DMS53 (cell line): ENCODE results near the gene OR52D1.

Experiments
- DNase-seq: peaks from one replicate; lab custom pipeline; 2025; lab: John Stamatoyannopoulos, UW

Gene OR52D1

DNA sequence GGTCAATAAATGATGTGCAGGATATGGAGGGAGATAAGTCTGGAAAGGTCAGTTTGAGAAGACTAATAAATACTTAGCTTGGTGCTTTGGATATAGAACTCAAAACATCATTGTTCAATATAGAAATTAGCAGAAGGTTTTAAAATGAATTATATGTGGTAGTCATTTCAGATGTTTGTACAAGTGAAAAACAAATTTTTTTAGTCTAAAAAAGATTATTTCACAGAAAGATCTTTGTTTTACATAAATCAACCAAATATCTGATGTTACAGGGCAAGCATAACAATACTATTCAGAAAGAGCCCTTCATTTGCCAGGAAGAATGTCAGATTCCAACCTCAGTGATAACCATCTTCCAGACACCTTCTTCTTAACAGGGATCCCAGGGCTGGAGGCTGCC is at the start of gene OR52D1:
Gene OR52D1 (plus strand): TSS at position 301 of the 400 bp plus-strand sequence. CDS start 22 bp downstream, at position 323.
- no peak for DNase-seq

GRCh38 chr11:5441414-5441813 is 47.1 kb upstream of the OR52D1 start, which contains the start of gene OR51I1:
Gene OR51I1 (minus strand): TSS chr11:5441514. CDS start chr11:5441514, 0 bp downstream.
- no peak for DNase-seq

- no peak for DNase-seq
These were observed 44.6 kb upstream of the OR52D1 start for GRCh38 chr11:5443835-5444393.

GRCh38 chr11:5449023-5449422 is 39.5 kb upstream of the OR52D1 start, which contains the start of gene OR51I2:
Gene OR51I2 (plus strand): TSS chr11:5449323. CDS start chr11:5453489, 4,166 bp downstream.
- DNase-seq, result no peak

- no peak for DNase-seq
These were observed 39.1 kb upstream of the OR52D1 start for GRCh38 chr11:5449432-5449831.

DNA sequence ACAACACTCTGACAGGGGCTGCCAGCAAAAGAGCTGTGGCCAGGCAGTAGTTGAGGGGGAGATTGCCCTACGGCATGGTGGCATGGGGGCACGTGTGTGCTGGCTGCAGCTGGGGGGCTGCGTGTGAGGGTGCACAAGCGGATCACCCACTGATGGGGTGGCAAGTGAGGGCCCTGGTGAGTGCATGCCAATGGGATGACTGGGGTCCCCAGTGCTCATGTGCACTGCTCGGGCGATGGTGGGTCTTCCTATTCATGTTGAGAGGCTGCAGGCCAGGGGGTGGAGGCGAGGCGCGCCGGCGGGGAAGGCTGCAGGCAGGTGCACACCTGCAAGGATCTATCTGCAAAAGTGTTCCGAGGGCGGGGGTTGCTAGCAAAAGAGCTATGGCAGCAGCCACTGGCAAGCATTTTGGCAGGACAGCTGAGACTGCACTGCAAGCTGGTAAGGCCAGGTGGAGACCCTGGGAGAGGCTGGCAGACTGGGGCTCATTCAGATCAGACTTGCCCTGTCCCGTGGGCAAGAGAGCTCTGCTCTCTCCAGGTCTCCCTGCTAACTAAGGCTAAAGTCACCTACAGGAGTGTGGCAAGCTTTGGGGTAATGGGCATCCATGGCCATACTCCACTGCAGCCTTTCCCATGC is 27.4 kb upstream of the OR52D1 start:
- no peak for DNase-seq

- DNase-seq, result peak; percentile 4
These were observed 21.0 kb upstream of the OR52D1 start for GRCh38 chr11:5467527-5467926.

- no peak for DNase-seq
These were observed 14.6 kb upstream of the OR52D1 start for GRCh38 chr11:5473921-5474320.

GRCh38 chr11:5476186-5476819 is 12.2 kb upstream of the OR52D1 start:
- DNase-seq, result peak; percentile 81

DNA sequence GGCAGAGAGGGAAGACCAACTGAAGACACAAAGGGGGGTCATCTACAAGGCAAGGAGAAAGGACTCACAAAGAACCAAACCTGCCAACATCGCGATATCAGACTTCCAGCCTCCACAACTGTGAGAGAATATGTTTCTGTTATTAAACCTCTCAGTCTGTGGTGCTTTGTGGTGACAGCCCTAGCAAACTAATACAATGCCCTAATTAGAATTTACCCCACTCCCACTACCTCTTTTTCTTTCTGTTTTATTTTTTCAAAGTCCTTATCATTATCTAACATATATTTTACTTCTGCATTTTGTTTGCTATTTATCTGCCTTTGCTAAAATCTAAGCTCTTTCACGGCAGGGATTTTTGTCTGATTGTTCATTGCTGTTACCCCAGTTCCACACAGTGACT is 2.5 kb upstream of the OR52D1 start:
- DNase-seq, result no peak

DNA sequence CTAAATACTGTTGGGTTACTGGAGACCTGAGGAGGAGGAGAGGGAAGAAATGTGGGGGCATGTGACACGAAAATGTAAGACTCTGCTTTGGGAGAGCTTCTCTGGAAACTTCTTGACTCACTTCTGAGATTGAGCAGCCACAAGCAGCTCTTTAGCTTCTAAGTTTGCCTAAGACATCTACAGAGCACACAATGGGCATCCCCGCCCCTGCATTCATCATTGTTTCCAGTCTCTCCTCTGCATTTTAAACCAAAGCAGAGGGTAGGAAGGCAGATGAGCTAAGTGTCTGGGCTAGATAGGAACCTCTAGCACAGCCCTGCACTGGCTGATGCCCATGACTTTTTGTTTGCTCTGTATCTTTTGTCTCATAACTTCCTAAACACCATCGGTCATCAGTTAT is 2.1 kb upstream of the OR52D1 start:
- no peak for DNase-seq

GRCh38 chr11:5488798-5489399 is 414 bp downstream of the OR52D1 start:
- no peak for DNase-seq

GRCh38 chr11:5489576-5490357 is 1.3 kb downstream of the OR52D1 start:
- no peak for DNase-seq

- DNase-seq, result no peak
These were observed 11.2 kb downstream of the OR52D1 start for GRCh38 chr11:5499671-5500070.

DNA sequence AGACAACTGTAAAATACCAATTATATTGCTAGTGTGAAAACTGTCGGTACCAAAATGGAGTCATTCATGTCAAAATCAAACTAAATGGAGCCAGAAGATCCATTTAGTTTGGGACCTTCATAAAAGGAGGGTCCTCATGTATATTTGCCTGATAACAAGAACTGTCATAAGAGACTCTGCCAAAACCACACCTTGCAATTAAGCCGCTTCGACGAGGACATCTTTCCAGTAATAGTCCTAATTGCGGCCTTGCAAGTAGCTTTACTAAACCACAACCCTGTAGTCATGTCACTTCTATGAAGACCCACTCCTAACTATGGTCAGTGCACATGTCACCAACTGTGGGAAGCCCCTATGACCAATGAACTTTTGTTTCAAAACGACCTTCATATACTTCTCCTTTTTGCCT is 11.9 kb downstream of the OR52D1 start:
- DNase-seq, result no peak

- DNase-seq, result no peak
These were observed 16.0 kb downstream of the OR52D1 start for GRCh38 chr11:5504403-5504921.

- no peak for DNase-seq
These were observed 17.0 kb downstream of the OR52D1 start for GRCh38 chr11:5505363-5506048.

DNA sequence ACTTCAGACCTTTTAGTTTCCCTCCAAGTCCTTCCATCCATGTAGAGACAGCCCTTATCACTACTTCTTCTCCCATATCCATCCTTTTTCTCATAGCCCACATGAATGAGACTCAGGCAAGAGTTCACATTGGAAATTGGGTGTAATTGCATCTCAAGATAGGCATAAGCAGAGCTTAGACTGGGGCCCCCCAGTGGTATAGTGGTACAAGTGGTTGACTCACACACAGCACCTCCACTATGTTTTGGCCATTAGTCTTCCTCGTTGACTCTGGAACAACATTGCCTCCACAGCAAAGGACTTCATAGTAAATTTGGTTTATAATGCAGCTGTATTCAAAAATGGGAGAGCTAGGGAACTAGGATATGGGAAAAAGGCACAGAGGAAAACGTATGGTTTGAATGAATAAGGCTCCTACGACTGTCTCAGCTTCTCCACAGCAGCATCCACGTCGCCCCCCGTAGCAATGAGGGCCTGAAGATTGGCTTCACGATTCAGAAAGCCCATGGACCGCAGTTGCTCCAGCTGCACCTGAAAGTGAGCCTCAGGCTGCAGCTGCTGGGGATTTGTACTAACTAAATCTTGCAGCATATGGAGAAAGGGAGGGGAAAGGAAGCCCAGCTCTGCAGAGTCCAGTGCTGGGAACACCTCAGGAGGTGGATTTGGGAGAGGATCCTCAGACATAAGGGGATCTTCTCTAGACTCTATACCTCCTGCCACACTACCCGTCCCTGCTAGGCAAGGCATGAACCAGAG is 18.9 kb downstream of the OR52D1 start:
- no peak for DNase-seq

DNA sequence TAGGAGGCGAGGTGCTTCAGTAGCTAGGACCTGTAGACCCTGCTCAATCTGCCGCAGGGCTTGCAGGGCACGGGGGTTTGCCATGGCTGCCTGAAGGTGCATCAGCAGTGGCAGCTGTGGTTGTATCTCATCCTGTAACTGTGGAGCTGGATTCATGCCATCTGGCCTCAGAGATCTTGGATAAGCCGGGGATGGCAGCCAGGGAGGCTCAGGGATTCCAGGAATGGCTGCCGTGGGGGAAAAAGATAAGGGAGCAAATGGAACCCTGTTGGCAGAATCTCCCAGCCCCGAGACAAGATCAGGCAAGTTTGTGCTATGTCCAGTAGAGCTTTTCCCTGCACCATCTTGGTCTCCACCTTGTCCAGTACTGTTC is 19.4 kb downstream of the OR52D1 start:
- no peak for DNase-seq

DNA sequence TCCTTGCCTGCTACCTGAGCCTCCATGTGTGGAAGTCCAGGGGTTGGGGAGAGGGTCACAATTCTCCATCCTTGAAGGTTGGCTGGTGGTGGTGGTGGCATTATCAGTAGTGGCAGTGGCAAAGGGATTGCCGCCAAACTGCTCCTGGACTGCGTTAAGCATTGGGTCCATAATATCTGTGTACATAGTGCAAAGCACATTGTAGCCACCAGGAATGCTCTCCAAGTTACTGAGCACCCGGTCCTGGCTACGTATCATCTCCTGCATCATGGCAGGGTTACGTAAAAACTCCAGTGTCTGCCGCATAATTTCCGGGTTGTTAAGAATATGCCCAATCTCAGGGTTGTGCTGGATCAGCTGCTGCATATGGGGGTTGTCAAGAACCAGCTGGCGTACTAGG is 20.1 kb downstream of the OR52D1 start:
- no peak for DNase-seq

DNA sequence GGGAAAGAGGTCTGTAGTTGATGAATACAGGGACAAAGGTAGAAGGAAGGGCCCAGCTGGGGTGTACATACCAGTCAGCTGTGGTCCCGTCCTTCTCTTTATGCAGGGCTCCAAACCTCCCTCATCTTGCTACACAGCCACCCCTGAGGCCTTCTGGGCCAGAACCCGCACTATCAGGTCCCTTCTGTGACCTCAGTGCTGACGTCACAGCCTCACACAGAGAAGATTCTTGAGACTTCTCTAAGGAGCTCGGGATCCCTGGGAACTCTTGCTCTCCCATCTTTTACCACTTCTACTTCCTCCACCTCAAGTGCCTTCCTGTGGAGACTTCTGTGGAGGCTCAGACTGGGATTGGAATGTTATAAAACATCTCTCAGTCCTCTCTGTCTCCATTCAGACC is 21.3 kb downstream of the OR52D1 start, which contains the start of gene UBQLN3:
Gene UBQLN3 (minus strand): TSS at position 155 of the 400 bp plus-strand sequence. CDS start 399 bp downstream, outside the sequence.
- no peak for DNase-seq
